Keratinocyte (primary cell): Measurements from ENCODE around the gene ITIH5. TPM values are rescaled to one million over a fixed set of nuclear protein-coding genes. Genes with fewer than 3 reads are reported as not detected.

Source experiments
- DNase-seq: peaks from one replicate; pipeline ENCODE4 v3.0.0-alpha.2; 2011; ENCODE audit warnings: low read depth, missing footprints, low spot score
- FAIRE-seq: peaks from 2 replicates; lab custom pipeline; 2011; peaks lifted over from hg19 to GRCh38; lab: Jason Lieb, UNC
- H2AFZ ChIP-seq: 2 replicates; pipeline ENCODE4 v1.6.0; 2012; ENCODE audit warnings: low read length, control low read depth, inconsistent platforms; ENCODE audit not compliant: control insufficient read depth
- H3K27ac ChIP-seq: 2 replicates; pipeline ENCODE4 v1.5.1; 2011; ENCODE audit warnings: low read length; ENCODE audit not compliant: control insufficient read depth, insufficient read depth
- H3K27me3 ChIP-seq: 3 replicates; pipeline ENCODE4 v1.6.0; 2011; ENCODE audit warnings: low read length; ENCODE audit not compliant: control insufficient read depth, insufficient read depth; ENCODE audit errors: extremely low read depth
- H3K36me3 ChIP-seq, 2 experiments: 2 replicates in 1 of 2; 3 replicates in 1 of 2; pipeline ENCODE4 v1.5.1; 2011; ENCODE audit warnings: low read length in 2 of 2, mild to moderate bottlenecking in 1 of 2; ENCODE audit not compliant: control insufficient read depth in 2 of 2, insufficient read depth in 2 of 2; ENCODE audit errors: extremely low read depth in 1 of 2
- H3K4me1 ChIP-seq: 3 replicates; pipeline ENCODE4 v1.5.1; 2011; ENCODE audit warnings: low read length; ENCODE audit not compliant: control insufficient read depth, insufficient read depth; ENCODE audit errors: extremely low read depth
- H3K4me2 ChIP-seq: 3 replicates; pipeline ENCODE4 v1.6.0; 2011; ENCODE audit warnings: low read depth, low read length; ENCODE audit not compliant: control insufficient read depth, insufficient read depth; ENCODE audit errors: extremely low read depth
- H3K4me3 ChIP-seq, 3 experiments: fragments of 200-600 bp in 1 of 3; sonication (generic) in 1 of 3; 2 replicates in 2 of 3; 3 replicates in 1 of 3; pipeline ENCODE4 v1.5.1; 2011 to 2016; ENCODE audit warnings: low read length in 3 of 3, mild to moderate bottlenecking in 3 of 3, control low read depth in 2 of 3, inconsistent platforms in 1 of 3, low read depth in 1 of 3, mixed read lengths in 1 of 3, mixed run types in 1 of 3, moderate library complexity in 1 of 3; ENCODE audit not compliant: control insufficient read depth in 2 of 3, insufficient read depth in 2 of 3; ENCODE audit errors: extremely low read depth in 1 of 3
- H3K79me2 ChIP-seq: 2 replicates; pipeline ENCODE4 v1.6.0; 2012; ENCODE audit warnings: low read length; ENCODE audit not compliant: control insufficient read depth, insufficient read depth
- H3K9ac ChIP-seq: 3 replicates; pipeline ENCODE4 v1.6.0; 2011; ENCODE audit warnings: low read length; ENCODE audit not compliant: control insufficient read depth, insufficient read depth; ENCODE audit errors: extremely low read depth
- H3K9me1 ChIP-seq: 3 replicates; pipeline ENCODE4 v1.6.0; 2011; ENCODE audit warnings: low read length; ENCODE audit not compliant: control insufficient read depth, insufficient read depth; ENCODE audit errors: extremely low read depth
- H3K9me3 ChIP-seq: 2 replicates; pipeline ENCODE4 v1.5.1; 2012; ENCODE audit warnings: low read depth, low read length; ENCODE audit not compliant: control insufficient read depth
- H4K20me1 ChIP-seq: 3 replicates; pipeline ENCODE4 v1.6.0; 2011; ENCODE audit warnings: low read length; ENCODE audit not compliant: control insufficient read depth, insufficient read depth; ENCODE audit errors: extremely low read depth
- EZH2 ChIP-seq: IDR thresholded peaks from one replicate; pipeline ENCODE4 v1.6.1; 2012; ENCODE audit warnings: inconsistent platforms, mild to moderate bottlenecking, low read length, moderate library complexity
- dilution Hi-C: fragments of 300-500 bp; cut with MboI; formaldehyde crosslinking; loops from one replicate; pipeline ENCODE4 v1.7.0; 2020; ENCODE audit warnings: low sequenced_read_pairs; ENCODE audit not compliant: extremely low pct_ligation_motif_present
- polyA plus RNA-seq, 5 experiments: library from polyadenylated mRNA; depleted of rRNA in 3 of 5; stranded (reverse) in 3 of 5; stranded (forward) in 1 of 5; unstranded in 1 of 5; fragments of >200 nt; gene quantifications; 1 replicate in 1 of 5; 2 replicates in 3 of 5; 3 replicates in 1 of 5; pipeline versions ENCODE4 v1.2.1 to v1.2.3, GENCODE V29; 2011 to 2012; ENCODE audit warnings: missing spikeins in 2 of 5, low read depth in 1 of 5, low replicate concordance in 1 of 5
- TF ChIP-seq, protein P1 (sequence below), 3 experiments: IDR thresholded peaks in 1 of 3; conservative IDR thresholded peaks in 1 of 3; optimal IDR thresholded peaks in 1 of 3; 2 replicates in 2 of 3; 3 replicates in 1 of 3; pipeline versions ENCODE3 to v1.5.1; 2011; ENCODE audit warnings: low read length in 3 of 3, mild to moderate bottlenecking in 3 of 3, moderate library complexity in 2 of 3, control low read depth in 1 of 3, inconsistent platforms in 1 of 3; ENCODE audit not compliant: insufficient read depth in 2 of 3; ENCODE audit errors: extremely low read depth in 1 of 3

The ITIH5 gene
- polyA plus RNA-seq, 1 donor (not counting 4 experiments of a cell fraction or from before 2014, with no cell fraction given), result not detected

- H3K36me3 ChIP-seq, result no peaks in the 10 kb centered on the region
- H3K4me3 ChIP-seq, result no peak overlapping the region
- no peak overlapping the region for H2AFZ ChIP-seq
- H3K27ac ChIP-seq, result no peak overlapping the region
- no peaks in the 10 kb centered on the region for H3K79me2 ChIP-seq
- H4K20me1 ChIP-seq, result no peaks in the 10 kb centered on the region
- no peak overlapping the region for H3K9ac ChIP-seq
- FAIRE-seq (no peak), DNase-seq (no peak)
- dilution Hi-C loops, result no loop called here
- H3K4me2 ChIP-seq, result no peak overlapping the region
- no peaks in the 10 kb centered on the region for H3K9me1 ChIP-seq
- no peak for TF ChIP-seq EZH2
- TF ChIP-seq, protein P1, sequence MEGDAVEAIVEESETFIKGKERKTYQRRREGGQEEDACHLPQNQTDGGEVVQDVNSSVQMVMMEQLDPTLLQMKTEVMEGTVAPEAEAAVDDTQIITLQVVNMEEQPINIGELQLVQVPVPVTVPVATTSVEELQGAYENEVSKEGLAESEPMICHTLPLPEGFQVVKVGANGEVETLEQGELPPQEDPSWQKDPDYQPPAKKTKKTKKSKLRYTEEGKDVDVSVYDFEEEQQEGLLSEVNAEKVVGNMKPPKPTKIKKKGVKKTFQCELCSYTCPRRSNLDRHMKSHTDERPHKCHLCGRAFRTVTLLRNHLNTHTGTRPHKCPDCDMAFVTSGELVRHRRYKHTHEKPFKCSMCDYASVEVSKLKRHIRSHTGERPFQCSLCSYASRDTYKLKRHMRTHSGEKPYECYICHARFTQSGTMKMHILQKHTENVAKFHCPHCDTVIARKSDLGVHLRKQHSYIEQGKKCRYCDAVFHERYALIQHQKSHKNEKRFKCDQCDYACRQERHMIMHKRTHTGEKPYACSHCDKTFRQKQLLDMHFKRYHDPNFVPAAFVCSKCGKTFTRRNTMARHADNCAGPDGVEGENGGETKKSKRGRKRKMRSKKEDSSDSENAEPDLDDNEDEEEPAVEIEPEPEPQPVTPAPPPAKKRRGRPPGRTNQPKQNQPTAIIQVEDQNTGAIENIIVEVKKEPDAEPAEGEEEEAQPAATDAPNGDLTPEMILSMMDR (optimal IDR thresholded peaks at IDR 0.05 in 1 of 3, IDR thresholded peaks at IDR 0.05 in 1 of 3, conservative IDR thresholded peaks at IDR 0.05 in 1 of 3; ENCODE audit: extremely low read depth in 1 of 3, insufficient read depth in 2 of 3, low read length in 3 of 3), result no peak
- no peaks in the 10 kb centered on the region for H3K9me3 ChIP-seq
- H3K27me3 ChIP-seq, result no peaks in the 10 kb centered on the region
- H3K4me1 ChIP-seq, result no peaks in the 10 kb centered on the region
Observed at GRCh38 chr10:7611909-7612308, 54.9 kb downstream of the ITIH5 start.

GRCh38 chr10:7610651-7611389, 55.9 kb downstream of the ITIH5 start:
- Histone ChIP-seq H3K9me1 (no peaks in the 10 kb centered on the region), H3K27me3 (no peaks in the 10 kb centered on the region), H3K9ac (no peak overlapping the region), H3K9me3 (no peaks in the 10 kb centered on the region), H3K79me2 (no peaks in the 10 kb centered on the region), H3K36me3 (no peaks in the 10 kb centered on the region), H4K20me1 (no peaks in the 10 kb centered on the region), H3K4me2 (no peak overlapping the region), H3K27ac (no peak overlapping the region), H2AFZ (no peak overlapping the region), H3K4me1 (no peaks in the 10 kb centered on the region), H3K4me3 (no peak overlapping the region)
- DNase-seq (no peak), FAIRE-seq (no peak)
- TF ChIP-seq EZH2, result no peak
- TF ChIP-seq, protein P1 (optimal IDR thresholded peaks at IDR 0.05 in 1 of 3, IDR thresholded peaks at IDR 0.05 in 1 of 3, conservative IDR thresholded peaks at IDR 0.05 in 1 of 3; ENCODE audit: extremely low read depth in 1 of 3, insufficient read depth in 2 of 3, low read length in 3 of 3), result no peak
- dilution Hi-C loops, result no loop called here
